Stimulated activated CD8-positive, alpha-beta memory T cell treated with anti-CD3 and anti-CD28 coated beads, Interleukin-12 subunit alpha, Interleukin-12 subunit beta, amount 100 ng/mL, for 24 hours (primary cell): ENCODE results near the gene METTL18.

Experiments
- DNase-seq: peaks from one replicate; pipeline ENCODE4 v3.0.0-alpha.2; 2020; ENCODE audit errors: extremely low read depth

METTL18 gene

DNA sequence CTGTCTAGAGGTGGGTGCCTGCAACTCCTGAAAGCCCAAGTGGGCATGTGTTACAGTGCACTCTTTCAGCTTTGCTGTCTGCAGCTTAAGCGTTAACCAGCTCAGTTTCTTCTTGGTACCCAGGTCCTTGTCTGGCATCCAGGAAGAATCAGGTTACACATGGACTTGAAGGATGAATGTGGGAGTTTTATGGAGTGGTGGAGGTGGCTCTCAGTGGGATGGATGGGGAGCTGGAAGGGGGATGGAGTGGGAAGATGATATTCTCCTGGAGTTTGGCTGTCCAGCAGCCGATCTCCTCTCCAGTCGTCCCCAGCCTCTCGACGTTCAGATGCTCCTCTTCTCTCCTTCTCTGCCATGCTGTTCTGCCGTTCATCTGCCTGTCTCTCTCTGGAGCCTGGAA, 9.4 kb downstream of the METTL18 start:
- DNase-seq: no peak

DNA sequence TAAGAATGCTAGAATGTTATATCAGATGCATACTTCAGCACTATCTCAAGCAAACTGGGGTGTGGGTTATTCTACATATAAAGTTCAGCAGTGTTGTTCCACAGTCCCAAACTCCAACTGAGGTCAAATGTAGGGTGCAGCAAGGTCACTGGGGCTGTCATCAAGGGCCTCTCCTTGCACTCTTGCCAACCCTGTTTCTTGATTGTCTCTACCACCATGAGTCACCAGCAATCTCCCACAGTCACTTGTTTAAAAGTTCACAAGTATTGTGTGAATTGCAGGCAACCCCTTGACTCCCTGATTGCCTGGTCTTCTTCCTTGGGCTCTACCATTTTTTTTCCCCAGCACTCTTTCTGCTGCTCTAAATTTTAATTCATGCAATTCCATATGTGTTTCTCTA, 10.6 kb downstream of the METTL18 start:
- DNase-seq: no peak

DNA sequence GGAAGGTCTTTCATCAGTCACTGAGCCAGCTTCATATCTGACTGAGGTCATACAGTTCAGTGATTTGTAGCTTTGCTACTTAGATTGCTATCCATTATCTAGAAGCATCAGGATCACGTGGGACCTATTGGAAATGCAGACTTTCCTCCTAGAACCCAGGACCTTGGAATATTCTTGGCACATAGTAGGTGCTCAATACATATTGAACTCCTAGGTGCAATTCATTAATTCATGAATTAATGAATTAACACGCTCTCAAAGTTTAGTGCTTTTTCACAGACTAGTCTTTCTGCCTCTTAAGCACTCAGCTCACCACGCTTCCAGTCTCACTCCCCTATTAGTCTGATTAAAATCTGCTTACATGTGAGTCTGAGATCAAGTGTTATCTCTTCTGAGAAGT, 12.1 kb downstream of the METTL18 start:
- DNase-seq: no peak

DNA sequence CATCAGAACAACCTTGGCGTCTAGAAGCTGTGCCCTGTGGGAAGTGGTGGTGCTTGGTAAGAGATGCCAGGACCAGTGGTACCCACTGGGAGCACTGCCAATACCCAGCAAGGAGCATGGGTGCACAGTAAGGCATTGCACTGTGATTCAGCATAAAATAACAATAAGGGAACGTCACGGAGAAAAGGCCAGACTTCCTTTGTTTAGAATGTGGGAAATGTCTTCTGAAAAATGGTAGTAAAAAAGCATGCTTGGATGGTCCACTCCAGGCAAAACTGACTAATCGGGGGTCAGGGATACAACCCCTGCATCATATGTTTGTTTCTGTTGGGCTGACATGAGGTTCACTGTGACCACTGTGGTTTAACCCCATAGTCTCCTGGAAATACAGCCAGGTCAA, 14.7 kb downstream of the METTL18 start:
- DNase-seq: no peak

DNA sequence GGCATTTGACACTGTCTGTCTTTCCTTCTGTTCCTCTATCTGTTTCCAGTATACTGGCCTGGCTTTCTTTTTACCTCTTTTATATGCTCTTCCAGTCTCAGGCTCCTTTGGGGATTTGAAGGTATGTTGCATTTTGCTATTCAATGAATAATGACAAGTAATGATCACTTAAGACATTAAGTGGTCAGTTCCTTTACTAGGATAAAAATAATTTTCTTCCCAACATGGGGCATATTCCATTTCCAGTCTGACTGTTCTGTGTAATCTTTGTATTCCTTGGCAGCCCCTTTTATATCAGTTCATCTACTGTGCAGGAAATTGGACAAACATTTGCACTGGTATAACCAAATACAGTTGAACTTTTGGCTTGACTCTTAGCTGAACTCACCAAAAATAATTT, 15.6 kb downstream of the METTL18 start:
- no peak for DNase-seq

DNA sequence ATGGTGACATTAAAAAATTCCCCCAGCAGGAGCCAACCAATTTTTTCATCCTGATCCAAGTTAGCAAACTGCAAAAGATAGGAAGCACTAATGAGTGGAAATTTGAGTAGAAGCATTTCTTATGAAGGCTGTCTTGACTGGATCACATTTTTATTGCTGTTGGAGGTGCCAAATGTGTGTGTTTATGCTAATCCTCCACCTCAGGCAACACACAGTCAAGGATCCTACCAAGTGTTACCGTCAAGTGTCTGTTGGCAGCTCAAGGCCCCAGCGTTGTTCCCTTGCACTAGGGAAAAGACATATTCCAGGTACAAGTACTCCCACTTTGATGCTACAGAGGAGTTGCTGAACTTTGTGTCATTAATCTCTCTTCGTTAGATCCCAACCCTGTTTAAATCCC, 18.3 kb downstream of the METTL18 start:
- DNase-seq: no peak

DNA sequence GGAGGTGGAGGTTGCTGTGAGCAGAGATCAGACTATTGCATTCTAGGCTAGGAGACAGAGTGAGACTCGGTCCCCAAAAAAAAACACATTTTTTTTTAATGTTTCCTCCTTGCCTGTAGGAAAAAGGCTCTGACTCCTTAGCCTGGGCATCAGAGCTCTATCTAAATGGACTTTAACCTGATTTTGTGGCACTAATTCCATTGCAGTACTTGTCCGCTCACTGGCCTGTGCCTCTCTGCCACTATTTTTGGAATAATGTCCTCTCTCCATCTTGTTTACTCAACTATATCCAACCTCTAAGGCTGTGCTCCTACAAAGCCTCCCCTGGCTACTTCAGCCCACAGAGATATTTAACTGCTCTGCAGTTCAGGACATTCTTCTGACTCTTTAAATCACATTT, 26.5 kb downstream of the METTL18 start:
- no peak for DNase-seq

DNA sequence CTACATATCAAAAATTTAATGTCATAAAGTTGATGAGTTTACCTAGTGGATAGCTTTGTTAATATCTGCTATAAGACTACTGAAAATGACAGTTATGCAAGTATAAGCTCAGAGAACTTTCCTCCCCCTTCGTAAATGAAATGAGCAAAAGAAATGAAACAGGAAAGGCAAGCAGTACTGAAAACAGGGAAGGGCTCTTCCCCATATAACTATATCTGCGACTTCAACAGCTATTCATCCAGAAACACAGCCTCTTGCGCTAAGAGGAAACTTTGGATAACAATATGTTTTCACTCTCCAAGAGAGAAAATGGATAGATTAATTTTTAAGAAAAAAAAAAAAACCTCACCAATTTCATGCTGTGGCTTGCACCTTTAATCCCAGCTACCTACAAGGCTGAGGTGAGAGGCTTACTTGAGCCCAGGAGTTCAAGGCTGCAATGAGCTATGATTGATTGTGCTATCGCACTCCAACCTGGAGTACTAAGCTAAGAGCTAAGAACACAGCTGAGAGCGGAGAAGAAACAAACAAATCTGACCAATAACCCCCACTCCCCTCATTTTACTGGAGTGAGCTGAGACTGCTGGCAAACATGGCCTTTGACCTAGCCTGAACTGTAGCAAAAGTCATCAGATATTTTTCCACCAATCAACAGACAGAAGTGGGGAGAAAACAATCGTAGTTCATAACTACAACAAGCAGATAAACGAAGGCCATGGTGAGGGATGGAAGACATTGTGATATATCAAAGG, 29.0 kb downstream of the METTL18 start:
- no peak for DNase-seq

DNA sequence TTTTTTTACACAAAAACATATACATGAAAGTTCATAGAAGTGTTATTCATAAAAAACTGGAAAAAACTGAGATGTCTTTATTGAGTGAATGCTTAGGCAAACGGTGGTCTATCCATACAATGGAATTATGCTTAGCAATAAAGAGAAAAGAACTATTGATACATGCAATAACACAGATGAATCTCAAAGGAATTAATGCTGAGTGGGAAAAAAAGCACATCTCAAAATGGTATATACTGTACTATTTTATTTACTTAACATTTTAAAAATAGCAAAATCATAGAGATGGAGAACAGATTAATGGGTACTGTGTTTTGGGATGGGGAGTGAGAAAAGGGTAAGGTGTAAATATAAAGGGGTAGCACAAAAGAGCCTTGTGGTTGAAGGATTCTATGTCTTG, 29.8 kb downstream of the METTL18 start:
- DNase-seq: no peak

DNA sequence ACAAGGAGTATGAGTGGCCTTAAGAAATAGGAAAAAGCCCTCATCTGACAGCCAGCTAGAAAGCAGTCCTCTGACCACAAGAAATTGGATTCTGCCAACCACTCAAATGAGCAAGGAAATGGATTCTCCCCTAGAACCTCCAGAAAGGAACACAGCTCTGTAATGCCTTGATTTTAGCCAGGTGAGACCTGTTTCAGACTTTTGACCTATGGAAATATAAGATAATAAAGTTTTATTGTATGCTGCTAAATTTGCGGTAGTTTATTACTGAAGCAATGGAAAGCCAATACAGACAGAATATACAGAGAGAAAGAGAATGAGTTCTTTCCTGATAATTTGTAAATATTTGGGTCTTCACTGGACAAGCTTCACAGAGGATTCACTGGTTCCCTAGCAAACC, 32.0 kb downstream of the METTL18 start:
- no peak for DNase-seq

DNA sequence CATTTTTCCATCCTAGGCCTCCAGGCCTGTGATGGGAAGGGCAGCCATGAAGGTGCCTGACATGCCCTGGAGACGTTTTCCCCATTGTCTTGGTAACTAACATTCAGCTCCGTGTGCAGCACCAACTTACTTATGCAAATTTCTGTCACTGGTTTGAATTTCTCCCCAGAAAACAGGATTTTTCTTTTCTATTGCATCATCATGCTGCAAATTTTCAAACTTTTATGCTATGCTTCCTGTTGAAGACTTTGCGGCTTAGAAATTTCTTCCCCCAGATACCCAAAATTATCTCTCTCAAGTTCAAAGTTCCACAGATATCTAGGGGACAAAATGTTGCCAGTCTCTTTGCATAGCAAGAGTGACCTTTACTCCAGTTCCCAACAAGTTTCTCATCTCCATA, 35.7 kb downstream of the METTL18 start:
- DNase-seq: no peak

DNA sequence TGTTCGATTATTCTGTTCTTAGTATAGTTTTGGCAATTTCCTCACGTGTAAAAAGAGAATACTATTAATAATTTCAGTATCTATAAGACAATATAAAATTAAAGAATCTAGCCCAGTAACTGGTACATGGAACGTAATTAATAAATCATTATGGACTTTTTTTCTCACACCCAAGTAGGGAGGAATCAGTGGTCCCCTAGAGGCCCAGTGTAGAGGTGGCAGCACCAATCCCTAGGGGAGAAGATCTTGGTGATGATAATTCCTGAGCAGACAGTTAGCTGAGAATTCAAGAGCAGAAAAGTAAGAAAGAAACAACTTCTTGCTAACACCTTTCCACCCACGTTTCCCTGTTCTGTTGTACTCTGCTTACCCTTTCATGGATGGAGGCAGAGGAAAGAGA, 41.2 kb downstream of the METTL18 start:
- DNase-seq: no peak

DNA sequence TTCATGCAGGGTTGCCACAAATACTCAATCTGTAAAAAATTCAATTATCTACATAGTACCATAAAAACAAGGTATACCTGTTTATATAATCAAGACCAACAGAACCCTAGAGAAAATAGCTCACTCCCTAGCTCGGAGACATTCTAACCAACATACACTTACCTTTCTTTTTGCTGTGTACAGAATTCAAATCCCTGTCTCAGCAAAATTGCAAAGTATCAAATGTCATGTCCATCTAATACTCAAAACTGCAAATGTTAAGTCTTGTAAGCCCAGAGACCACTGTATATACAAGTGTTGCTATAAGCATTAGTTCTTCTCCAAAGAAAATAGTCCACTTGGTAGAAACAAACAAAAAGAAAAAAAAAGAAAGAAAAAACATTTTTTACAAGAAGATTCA, 44.7 kb downstream of the METTL18 start:
- no peak for DNase-seq

DNA sequence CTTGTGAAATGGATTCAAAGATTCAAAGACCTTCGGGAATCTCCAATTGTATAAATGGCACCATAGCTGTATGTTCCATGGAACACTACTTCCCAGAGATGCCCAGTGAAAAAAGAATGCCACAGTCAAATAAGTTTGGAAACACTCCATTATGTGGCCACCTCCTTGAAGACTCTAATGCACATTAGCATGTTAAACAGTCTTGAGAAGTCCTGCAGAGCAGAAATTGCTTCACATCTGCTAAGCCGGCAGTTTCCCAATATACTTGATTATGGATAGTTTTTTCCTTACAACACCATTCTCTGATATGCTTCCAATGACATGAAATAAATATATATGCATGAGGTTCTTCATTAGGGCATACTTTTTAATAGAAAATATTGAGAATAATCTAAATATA, 48.2 kb downstream of the METTL18 start:
- DNase-seq: no peak

DNA sequence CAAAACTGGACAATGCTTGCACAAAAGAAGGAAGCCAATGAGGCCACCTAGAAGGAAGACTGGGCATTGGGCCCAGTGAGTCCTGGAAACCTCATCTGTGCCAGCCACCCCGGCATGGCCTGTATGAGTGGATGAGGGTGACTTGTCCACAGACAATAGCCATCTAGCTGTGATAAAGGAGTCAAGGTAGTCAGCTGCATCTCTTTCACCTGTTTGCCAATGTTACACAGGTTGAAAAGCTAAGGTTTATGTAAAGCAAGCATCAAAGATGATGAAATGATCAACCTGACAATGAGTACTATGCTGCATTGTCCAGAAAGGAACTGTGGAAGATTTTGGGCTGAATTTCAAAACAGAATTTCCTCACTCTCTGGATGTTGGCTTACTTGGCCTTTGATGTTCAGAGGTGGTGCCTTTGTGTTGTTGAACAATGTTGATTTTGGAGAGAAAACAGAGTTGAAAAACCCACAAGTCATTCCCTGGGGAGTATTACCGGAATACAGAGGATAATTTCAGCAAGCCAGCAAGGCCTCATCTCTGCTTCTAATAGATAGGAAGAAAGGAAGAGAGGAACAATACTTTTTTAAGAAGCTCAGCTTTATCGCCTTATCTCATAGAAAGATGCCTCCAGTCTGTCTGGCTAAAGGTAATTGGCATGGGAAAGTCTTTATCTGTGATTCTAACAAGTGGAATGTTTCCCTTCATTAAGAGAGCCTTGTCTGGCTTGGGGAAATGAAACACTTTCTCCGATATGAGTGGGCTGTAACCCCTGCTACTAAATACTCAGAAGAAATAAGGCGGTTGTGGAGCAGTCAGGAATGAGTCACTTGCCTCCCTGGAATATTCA, 49.5 kb downstream of the METTL18 start:
- DNase-seq: no peak
